H9 (cell line): ENCODE measurements around the gene TRABD2B. TPM values are rescaled to one million over a fixed set of nuclear protein-coding genes. Genes with fewer than 3 reads are reported as not detected.
A peak's percentile ranks its signal among the peaks of the same experiment; 100 is the strongest.

Experiments used
- DNase-seq: peaks from one replicate; pipeline ENCODE4 v3.0.0-alpha.2; 2017
- H2AFZ ChIP-seq: one replicate; pipeline ENCODE4 v1.6.1; 2013; ENCODE audit warnings: mild to moderate bottlenecking, low read length, control low read depth, moderate library complexity
- H2AK5ac ChIP-seq: 2 replicates; pipeline ENCODE4 v1.6.1; 2013; ENCODE audit warnings: low read length, control low read depth, mixed read lengths; ENCODE audit not compliant: insufficient read length
- H2BK120ac ChIP-seq: one replicate; pipeline ENCODE4 v1.6.1; 2013; ENCODE audit warnings: low read depth, mild to moderate bottlenecking, low read length, control low read depth, inconsistent platforms; ENCODE audit not compliant: poor library complexity, severe bottlenecking
- H2BK12ac ChIP-seq: 2 replicates; pipeline ENCODE4 v1.6.1; 2013; ENCODE audit warnings: low read length, control low read depth, mixed read lengths, low read depth; ENCODE audit not compliant: insufficient read length
- H2BK15ac ChIP-seq: 2 replicates; pipeline ENCODE4 v1.6.1; 2013; ENCODE audit warnings: low read depth, low read length, control low read depth
- H2BK20ac ChIP-seq: one replicate; pipeline ENCODE4 v1.6.1; 2013; ENCODE audit warnings: low read depth, mild to moderate bottlenecking, low read length, control low read depth, inconsistent platforms; ENCODE audit not compliant: poor library complexity, severe bottlenecking
- H2BK5ac ChIP-seq: 2 replicates; pipeline ENCODE4 v1.6.1; 2013; ENCODE audit warnings: low read length, control low read depth, mixed read lengths; ENCODE audit not compliant: insufficient read length
- H3K14ac ChIP-seq: 2 replicates; pipeline ENCODE4 v1.6.1; 2013; ENCODE audit warnings: low read length, control low read depth; ENCODE audit not compliant: insufficient read depth
- H3K18ac ChIP-seq: 2 replicates; pipeline ENCODE4 v1.6.1; 2013; ENCODE audit warnings: low read depth, mild to moderate bottlenecking, mixed read lengths, low read length, control low read depth; ENCODE audit not compliant: insufficient read length
- H3K23ac ChIP-seq: 2 replicates; pipeline ENCODE4 v1.6.1; 2013; ENCODE audit warnings: low read length, control low read depth, mixed read lengths, low read depth; ENCODE audit not compliant: insufficient read length
- H3K23me2 ChIP-seq: 2 replicates; pipeline ENCODE4 v1.6.1; 2013; ENCODE audit warnings: low read depth, mild to moderate bottlenecking, mixed read lengths, low read length, control low read depth; ENCODE audit not compliant: insufficient read length, poor library complexity, severe bottlenecking
- H3K27ac ChIP-seq: 2 replicates; pipeline ENCODE4 v1.5.1; 2013; ENCODE audit warnings: low read length, control low read depth, mixed read lengths, low read depth; ENCODE audit not compliant: insufficient read length
- H3K27me3 ChIP-seq: 2 replicates; pipeline ENCODE4 v1.6.1; 2013; ENCODE audit warnings: low read length, control low read depth, inconsistent platforms; ENCODE audit not compliant: insufficient read depth
- H3K4ac ChIP-seq: 2 replicates; pipeline ENCODE4 v1.6.1; 2013; ENCODE audit warnings: low read depth, mild to moderate bottlenecking, control low read depth, inconsistent platforms, low read length, moderate library complexity
- H3K4me1 ChIP-seq: 2 replicates; pipeline ENCODE4 v1.6.1; 2013; ENCODE audit warnings: low read length, control low read depth, inconsistent platforms; ENCODE audit not compliant: insufficient read depth
- H3K4me2 ChIP-seq: 2 replicates; pipeline ENCODE4 v1.6.1; 2013; ENCODE audit warnings: low read length, control low read depth, mixed read lengths; ENCODE audit not compliant: insufficient read length, insufficient read depth
- H3K56ac ChIP-seq: 2 replicates; pipeline ENCODE4 v1.6.1; 2013; ENCODE audit warnings: low read depth, mild to moderate bottlenecking, mixed read lengths, low read length, control low read depth; ENCODE audit not compliant: insufficient read length
- H3K79me1 ChIP-seq: 2 replicates; pipeline ENCODE4 v1.6.1; 2013; ENCODE audit warnings: low read depth, mild to moderate bottlenecking, moderate library complexity, low read length, control low read depth, inconsistent platforms; ENCODE audit not compliant: insufficient read depth, poor library complexity, severe bottlenecking
- H3K79me2 ChIP-seq: 2 replicates; pipeline ENCODE4 v1.6.1; 2013; ENCODE audit warnings: low read length, control low read depth, inconsistent platforms; ENCODE audit not compliant: insufficient read depth
- H3K9ac ChIP-seq: 2 replicates; pipeline ENCODE4 v1.6.1; 2013; ENCODE audit warnings: low read length, control low read depth, mixed read lengths; ENCODE audit not compliant: insufficient read length; ENCODE audit errors: extremely low read depth
- H3K9me3 ChIP-seq: one replicate; pipeline ENCODE4 v1.6.1; 2013; ENCODE audit warnings: low read depth, low read length, inconsistent platforms; ENCODE audit not compliant: control insufficient read depth
- H3T11ph ChIP-seq: one replicate; pipeline ENCODE4 v1.6.1; 2013; ENCODE audit warnings: mild to moderate bottlenecking, low read length, control low read depth, inconsistent platforms
- H4K20me1 ChIP-seq: one replicate; pipeline ENCODE4 v1.6.1; 2013; ENCODE audit not compliant: control insufficient read depth, insufficient read length, insufficient read depth
- H4K5ac ChIP-seq: 2 replicates; pipeline ENCODE4 v1.6.1; 2013; ENCODE audit warnings: low read depth, mild to moderate bottlenecking, mixed read lengths, low read length, control low read depth; ENCODE audit not compliant: insufficient read length
- H4K8ac ChIP-seq: replicated peaks from 2 replicates; pipeline ENCODE4 v1.6.1; 2013; ENCODE audit warnings: low read length, control low read depth, mixed read lengths, low read depth; ENCODE audit not compliant: insufficient read length
- H4K91ac ChIP-seq: 2 replicates; pipeline ENCODE4 v1.6.1; 2013; ENCODE audit warnings: low read depth, mild to moderate bottlenecking, moderate library complexity, mixed read lengths, low read length, control low read depth; ENCODE audit not compliant: insufficient read length
- H3K27ac Mint-ChIP-seq, 3 experiments: 2 replicates in 2 of 3; 3 replicates in 1 of 3; pipeline ENCODE4 v1.8.0; 2020 to 2021; ENCODE audit warnings: mixed read lengths in 3 of 3, mild to moderate bottlenecking in 1 of 3, moderate library complexity in 1 of 3
- H3K27me3 Mint-ChIP-seq: 2 replicates; pipeline ENCODE4 v1.8.0; 2021; ENCODE audit warnings: low read depth, mild to moderate bottlenecking, moderate library complexity, mixed read lengths
- H3K36me3 Mint-ChIP-seq, 3 experiments: 2 replicates in 2 of 3; 3 replicates in 1 of 3; pipeline ENCODE4 v1.8.0; 2020 to 2021; ENCODE audit warnings: low read depth in 3 of 3, mixed read lengths in 3 of 3; ENCODE audit not compliant: insufficient read depth in 1 of 3
- H3K4me1 Mint-ChIP-seq, 2 experiments: 2 replicates each; pipeline ENCODE4 v1.8.0; 2020; ENCODE audit warnings: mixed read lengths in 2 of 2
- H3K4me3 Mint-ChIP-seq, 2 experiments: 2 replicates in 1 of 2; 3 replicates in 1 of 2; pipeline ENCODE4 v1.8.0; 2020 to 2021; ENCODE audit warnings: mild to moderate bottlenecking in 2 of 2, mixed read lengths in 2 of 2, moderate library complexity in 1 of 2
- H3K9me3 Mint-ChIP-seq, 2 experiments: 2 replicates in 1 of 2; 3 replicates in 1 of 2; pipeline ENCODE4 v1.8.0; 2020; ENCODE audit warnings: mild to moderate bottlenecking in 2 of 2, mixed read lengths in 2 of 2, moderate library complexity in 1 of 2
- CTCF ChIP-seq: fragments of 200-600 bp; sonication (generic); conservative IDR thresholded peaks from 3 replicates; pipeline ENCODE4 v1.8.0; 2021; ENCODE audit warnings: antibody characterized with exemption, mild to moderate bottlenecking
- WGBS: extraction: QIAGEN DNeasy Blood & Tissue Kit; methylation state at CpG from one replicate; pipeline ENCODE4 v1.1.7; 2013; ENCODE audit warnings: missing lambda C conversion rate, low lambda C conversion rate, mixed read lengths; ENCODE audit not compliant: insufficient read length; ENCODE audit errors: extremely low coverage; 5-methylcytosine and 5-hydroxymethylcytosine counted together
- total RNA-seq: library from RNA; stranded (reverse); gene quantifications from 2 replicates; pipeline ENCODE4 v1.2.1, GENCODE V29; 2021

Gene TRABD2B
- total RNA-seq, 1 experiment from 2014 or later = 2.3 TPM

GRCh38 chr1:47930210-47930840 is 66.9 kb downstream of the TRABD2B start:
- no peaks in the 10 kb centered on the region for H3K36me3 Mint-ChIP-seq
- no peak for DNase-seq
- WGBS = no CpG with 5 or more reads among the region's 7 CpGs

More at GRCh38 chr1:47930210-47930840, 66.9 kb downstream of the TRABD2B start:
- Histone ChIP-seq H3K18ac (no peak overlapping the region), H4K5ac (no peak overlapping the region), H4K20me1 (no peaks in the 10 kb centered on the region), H4K8ac (no peak overlapping the region), H3K23ac (no peak overlapping the region), H4K91ac (no peak overlapping the region), H3K23me2 (no peaks in the 10 kb centered on the region), H2AFZ (no peak overlapping the region), H2BK15ac (no peak overlapping the region), H3K4me2 (no peak overlapping the region), H3K79me2 (no peaks in the 10 kb centered on the region), H3K27ac (no peak overlapping the region), H3K9me3 (no peaks in the 10 kb centered on the region), H2AK5ac (no peak overlapping the region), H3K4ac (no peak overlapping the region), H2BK20ac (no peak overlapping the region), H3K27me3 (no peaks in the 10 kb centered on the region), H3K9ac (no peak overlapping the region), H3T11ph (no peak overlapping the region), H3K79me1 (no peaks in the 10 kb centered on the region), H2BK120ac (no peak overlapping the region), H3K4me1 (peaks cover 3% of the 10 kb centered on the region; the same call in 1 of the 2 replicates), H2BK5ac (no peak overlapping the region), H3K14ac (no peak overlapping the region; the same call in 1 of the 2 replicates), H3K56ac (no peak overlapping the region), H2BK12ac (no peak overlapping the region)
- H3K27me3 Mint-ChIP-seq = peaks cover 3% of the 10 kb centered on the region; the same call in 1 of the 2 replicates
- H3K4me3 Mint-ChIP-seq = no peak overlapping the region
- peaks cover 13 to 17% of the 10 kb centered on the region in 2 experiments for H3K4me1 Mint-ChIP-seq
- peak overlapping the region in 1 of 3 experiments; percentile 57; a peak in 2 of 7 replicates for H3K27ac Mint-ChIP-seq
- no peak for TF ChIP-seq CTCF
- H3K9me3 Mint-ChIP-seq = no peaks in the 10 kb centered on the region
